Measurements from ENCODE around the gene TXNDC15.
"Not testable (repeated sequence)": the region's sequence is repeated elsewhere in the genome, so short reads cannot be mapped to it uniquely, and the experiment has no call there.

Gene TXNDC15

GRCh38 chr5:134873987-134874830 lies at the start of gene TXNDC15:
Gene TXNDC15, plus strand, starts transcription at chr5:134874371. Its CDS starts 57 bp downstream, at chr5:134874428.
- DNase-seq: peak; percentile 78

- DNase-seq: no peak
These were observed 49.5 kb upstream of the TXNDC15 start for GRCh38 chr5:134824681-134825080.

- no peak for DNase-seq
These were observed 49.0 kb upstream of the TXNDC15 start for GRCh38 chr5:134825212-134825611.

GRCh38 chr5:134833340-134834032 lies 40.7 kb upstream of the TXNDC15 start:
- no peak for DNase-seq

- DNase-seq: no peak
These were observed 38.5 kb upstream of the TXNDC15 start for GRCh38 chr5:134835623-134836022.

GRCh38 chr5:134837530-134838181 lies 36.5 kb upstream of the TXNDC15 start:
- DNase-seq: no peak

GRCh38 chr5:134838361-134838760 lies 35.8 kb upstream of the TXNDC15 start:
- not testable (repeated sequence) for DNase-seq

- DNase-seq: no peak
These were observed 33.4 kb upstream of the TXNDC15 start for GRCh38 chr5:134840811-134841210.

- no peak for DNase-seq
These were observed 29.9 kb upstream of the TXNDC15 start for GRCh38 chr5:134844252-134844651.

GRCh38 chr5:134845335-134845851 lies 28.8 kb upstream of the TXNDC15 start:
- no peak for DNase-seq

- peak; percentile 94 for DNase-seq
These were observed 28.1 kb upstream of the TXNDC15 start, which contains the start of gene C5orf24 for GRCh38 chr5:134845852-134846640. Gene C5orf24, plus strand, starts transcription at chr5:134845968. Its CDS starts 8,933 bp downstream, at chr5:134854901.

- no peak for DNase-seq
These were observed 27.6 kb upstream of the TXNDC15 start for GRCh38 chr5:134846641-134846960.

- not testable (repeated sequence) for DNase-seq
These were observed 24.7 kb upstream of the TXNDC15 start for GRCh38 chr5:134849434-134849933.

- peak; percentile 16 for DNase-seq
These were observed 22.8 kb upstream of the TXNDC15 start for GRCh38 chr5:134851307-134851923.

GRCh38 chr5:134856465-134856864 lies 17.7 kb upstream of the TXNDC15 start:
- DNase-seq: not testable (repeated sequence)

- no peak for DNase-seq
These were observed 16.8 kb upstream of the TXNDC15 start for GRCh38 chr5:134857401-134857800.

- no peak for DNase-seq
These were observed 9.5 kb upstream of the TXNDC15 start for GRCh38 chr5:134864707-134865106.

GRCh38 chr5:134873494-134873893 lies 677 bp upstream of the TXNDC15 start:
- DNase-seq: no peak

GRCh38 chr5:134874831-134875655 lies 872 bp downstream of the TXNDC15 start:
- DNase-seq: peak; percentile 13

- DNase-seq: no peak
These were observed 3.0 kb downstream of the TXNDC15 start for GRCh38 chr5:134877159-134877558.

GRCh38 chr5:134878403-134878802 lies 4.2 kb downstream of the TXNDC15 start:
- peak; percentile 22 for DNase-seq
